GM04504 (cell line): ENCODE data around the gene C14orf180.

Experiments used
- DNase-seq: peaks from one replicate; pipeline ENCODE4 v3.0.0-alpha.2; 2012; ENCODE audit warnings: low read depth

The C14orf180 gene

GRCh38 chr14:104550340-104550860 is 29.2 kb upstream of the C14orf180 start:
- no peak for DNase-seq

- no peak for DNase-seq
Measured at GRCh38 chr14:104550861-104551728, 28.5 kb upstream of the C14orf180 start.

GRCh38 chr14:104551851-104552737 is 27.5 kb upstream of the C14orf180 start:
- no peak for DNase-seq

- no peak for DNase-seq
Measured at GRCh38 chr14:104552738-104553125, 26.8 kb upstream of the C14orf180 start.

GRCh38 chr14:104553166-104554087 is 26.1 kb upstream of the C14orf180 start:
- DNase-seq: no peak

- DNase-seq: no peak
Measured at GRCh38 chr14:104554088-104554607, 25.4 kb upstream of the C14orf180 start.

GRCh38 chr14:104554608-104555429 is 24.7 kb upstream of the C14orf180 start:
- no peak for DNase-seq

- DNase-seq: no peak
Measured at GRCh38 chr14:104555430-104556255, 23.9 kb upstream of the C14orf180 start.

- no peak for DNase-seq
Measured at GRCh38 chr14:104556256-104557021, 23.1 kb upstream of the C14orf180 start.

GRCh38 chr14:104557086-104557485 is 22.5 kb upstream of the C14orf180 start:
- DNase-seq: no peak

GRCh38 chr14:104557766-104558165 is 21.8 kb upstream of the C14orf180 start:
- no peak for DNase-seq

- no peak for DNase-seq
Measured at GRCh38 chr14:104558231-104559027, 21.1 kb upstream of the C14orf180 start.

GRCh38 chr14:104559028-104559803 is 20.3 kb upstream of the C14orf180 start:
- no peak for DNase-seq

GRCh38 chr14:104559804-104560585 is 19.6 kb upstream of the C14orf180 start:
- no peak for DNase-seq

GRCh38 chr14:104560586-104560945 is 19.0 kb upstream of the C14orf180 start:
- DNase-seq: no peak

- no peak for DNase-seq
Measured at GRCh38 chr14:104561124-104561557, 18.4 kb upstream of the C14orf180 start.
